ENCODE measurements around the gene PARD3. TPM values are rescaled to one million over a fixed set of nuclear protein-coding genes. Genes with fewer than 3 reads are reported as not detected.

Gene PARD3
- total RNA-seq, 4 donors from 2014 or later: 27.3 to 65.3 (median 55.6) TPM

GRCh38 chr10:34241226-34242000 is 573.7 kb downstream of the PARD3 start:
- TF ChIP-seq POLR2A (IDR thresholded peaks at IDR 0.05) (no peak), EP300 (IDR thresholded peaks at IDR 0.05; ENCODE audit: low read depth) (no peak), POLR2AphosphoS5 (IDR thresholded peaks at IDR 0.05) (no peak)
- TF ChIP-seq, protein P1, sequence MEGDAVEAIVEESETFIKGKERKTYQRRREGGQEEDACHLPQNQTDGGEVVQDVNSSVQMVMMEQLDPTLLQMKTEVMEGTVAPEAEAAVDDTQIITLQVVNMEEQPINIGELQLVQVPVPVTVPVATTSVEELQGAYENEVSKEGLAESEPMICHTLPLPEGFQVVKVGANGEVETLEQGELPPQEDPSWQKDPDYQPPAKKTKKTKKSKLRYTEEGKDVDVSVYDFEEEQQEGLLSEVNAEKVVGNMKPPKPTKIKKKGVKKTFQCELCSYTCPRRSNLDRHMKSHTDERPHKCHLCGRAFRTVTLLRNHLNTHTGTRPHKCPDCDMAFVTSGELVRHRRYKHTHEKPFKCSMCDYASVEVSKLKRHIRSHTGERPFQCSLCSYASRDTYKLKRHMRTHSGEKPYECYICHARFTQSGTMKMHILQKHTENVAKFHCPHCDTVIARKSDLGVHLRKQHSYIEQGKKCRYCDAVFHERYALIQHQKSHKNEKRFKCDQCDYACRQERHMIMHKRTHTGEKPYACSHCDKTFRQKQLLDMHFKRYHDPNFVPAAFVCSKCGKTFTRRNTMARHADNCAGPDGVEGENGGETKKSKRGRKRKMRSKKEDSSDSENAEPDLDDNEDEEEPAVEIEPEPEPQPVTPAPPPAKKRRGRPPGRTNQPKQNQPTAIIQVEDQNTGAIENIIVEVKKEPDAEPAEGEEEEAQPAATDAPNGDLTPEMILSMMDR (IDR thresholded peaks at IDR 0.05): no peak
- no peaks in the 10 kb centered on the region for H3K9me3 ChIP-seq
- H3K4me3 ChIP-seq: no peak overlapping the region
- no peaks in the 10 kb centered on the region for H3K27me3 ChIP-seq
- 52 to 86% methylated on average over 3 to 10 of the region's 10 CpGs for WGBS, 2 donors (ENCODE audit: low coverage in 1 of 2)
- intact Hi-C loops (cut with DNase I; ENCODE audit: low total_unique reads): no loop called here
- DNase-seq: no peak
- no peaks in the 10 kb centered on the region for H3K4me1 ChIP-seq
- in situ Hi-C loops (cut with MboI; ENCODE audit: low pct_ligation_motif_present in 1 of 4, low pct_unique_long_range_greater_than_20kb in 1 of 4, low sequenced_read_pairs in 3 of 4): no loop called here
- no peaks in the 10 kb centered on the region for H3K36me3 ChIP-seq
- no peak overlapping the region for H3K27ac ChIP-seq

DNA sequence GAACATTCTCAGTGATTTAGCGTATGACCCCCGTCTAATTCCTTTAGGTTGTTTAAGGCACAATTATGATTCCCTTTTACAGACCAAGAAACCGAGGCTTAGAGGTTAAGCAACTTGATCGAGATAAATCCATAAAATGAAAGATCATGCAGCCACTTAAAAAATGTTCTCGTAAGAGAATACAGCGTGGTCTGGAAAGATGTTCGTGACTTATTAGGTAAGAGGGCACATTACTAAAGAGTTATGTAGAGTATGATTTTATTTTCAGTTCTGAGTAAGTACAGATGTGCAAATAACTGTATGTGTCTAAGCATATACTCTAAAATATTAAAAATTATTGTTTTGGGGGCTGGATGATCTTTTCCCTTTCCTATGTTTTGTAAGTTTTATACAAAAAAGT is 575.1 kb downstream of the PARD3 start:
- intact Hi-C loops (cut with DNase I; ENCODE audit: low total_unique reads) (no loop called here), in situ Hi-C loops (cut with MboI; ENCODE audit: low pct_ligation_motif_present in 1 of 4, low pct_unique_long_range_greater_than_20kb in 1 of 4, low sequenced_read_pairs in 3 of 4) (no loop called here)
- Histone ChIP-seq H3K9me3 (no peaks in the 10 kb centered on the region), H3K4me1 (no peaks in the 10 kb centered on the region), H3K36me3 (no peaks in the 10 kb centered on the region), H3K4me3 (no peak overlapping the region), H3K27ac (no peak overlapping the region), H3K27me3 (no peaks in the 10 kb centered on the region)
- TF ChIP-seq EP300 (IDR thresholded peaks at IDR 0.05; ENCODE audit: low read depth): no peak
- TF ChIP-seq POLR2A (IDR thresholded peaks at IDR 0.05): no peak
- TF ChIP-seq, protein P1 (IDR thresholded peaks at IDR 0.05): no peak
- no peak for TF ChIP-seq POLR2AphosphoS5 (IDR thresholded peaks at IDR 0.05)
- DNase-seq: no peak
- 85 to 95% methylated on average over 7 of the region's 7 CpGs for WGBS, 2 donors (ENCODE audit: low coverage in 1 of 2)

GRCh38 chr10:34237898-34238455 is 577.1 kb downstream of the PARD3 start:
- H3K9me3 ChIP-seq: no peaks in the 10 kb centered on the region
- H3K4me1 ChIP-seq: no peaks in the 10 kb centered on the region
- H3K27ac ChIP-seq: no peak overlapping the region
- no peaks in the 10 kb centered on the region for H3K36me3 ChIP-seq
- in situ Hi-C loops (cut with MboI; ENCODE audit: low pct_ligation_motif_present in 1 of 4, low pct_unique_long_range_greater_than_20kb in 1 of 4, low sequenced_read_pairs in 3 of 4): no loop called here
- no peaks in the 10 kb centered on the region for H3K27me3 ChIP-seq
- intact Hi-C loops (cut with DNase I; ENCODE audit: low total_unique reads): no loop called here
- DNase-seq: no peak
- 67 to 86% methylated on average over 1 of the region's 1 CpG for WGBS, 2 donors (ENCODE audit: low coverage in 1 of 2)
- H3K4me3 ChIP-seq: no peak overlapping the region
- TF ChIP-seq, protein P1 (IDR thresholded peaks at IDR 0.05): no peak
- TF ChIP-seq POLR2AphosphoS5 (IDR thresholded peaks at IDR 0.05): no peak
- no peak for TF ChIP-seq POLR2A (IDR thresholded peaks at IDR 0.05)
- no peak for TF ChIP-seq EP300 (IDR thresholded peaks at IDR 0.05; ENCODE audit: low read depth)

DNA sequence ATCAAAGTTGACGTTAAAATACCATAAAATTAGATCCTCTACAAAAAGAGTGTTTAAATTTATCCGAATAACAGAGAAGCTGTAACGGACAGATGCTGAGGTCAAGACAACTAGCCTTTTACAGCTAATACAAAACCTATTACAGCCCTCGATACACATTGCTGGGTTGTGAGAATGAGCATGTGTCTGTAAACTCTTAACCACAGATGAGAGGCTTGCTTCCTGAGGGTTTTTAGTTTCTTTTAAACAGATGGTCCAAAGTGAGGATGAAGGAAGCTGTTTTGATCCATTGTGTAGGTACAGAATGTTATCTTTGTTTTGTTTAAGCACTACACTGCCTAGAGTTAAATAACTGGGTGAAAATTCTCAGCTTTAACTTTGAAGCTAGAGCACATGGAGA is 578.2 kb downstream of the PARD3 start:
- no peak for DNase-seq
- WGBS, 2 donors (ENCODE audit: low coverage in 1 of 2): 73 to 90% methylated on average over 4 of the region's 4 CpGs
- Histone ChIP-seq H3K9me3 (no peaks in the 10 kb centered on the region), H3K27ac (no peak overlapping the region), H3K27me3 (no peaks in the 10 kb centered on the region), H3K4me1 (peaks cover 0 to 3% (median 0%) of the 10 kb centered on the region in 4 donors), H3K36me3 (no peaks in the 10 kb centered on the region), H3K4me3 (no peak overlapping the region)
- in situ Hi-C loops (cut with MboI; ENCODE audit: low pct_ligation_motif_present in 1 of 4, low pct_unique_long_range_greater_than_20kb in 1 of 4, low sequenced_read_pairs in 3 of 4): no loop called here
- intact Hi-C loops (cut with DNase I; ENCODE audit: low total_unique reads): no loop called here
- TF ChIP-seq EP300 (IDR thresholded peaks at IDR 0.05; ENCODE audit: low read depth) (no peak), POLR2AphosphoS5 (IDR thresholded peaks at IDR 0.05) (no peak), POLR2A (IDR thresholded peaks at IDR 0.05) (no peak)
